GM12864 (cell line): ENCODE data around the gene OPCML.

Experiments
- DNase-seq: peaks from one replicate; pipeline ENCODE4 v3.0.0-alpha.2; 2011; ENCODE audit warnings: low read depth
- H3K4me3 ChIP-seq: 2 replicates; pipeline ENCODE4 v1.5.1; 2011; ENCODE audit warnings: mild to moderate bottlenecking, low read depth, low read length, control low read depth
- TF ChIP-seq, protein P1 (sequence below): IDR thresholded peaks from 2 replicates; pipeline ENCODE4 v1.5.1; 2011; ENCODE audit warnings: low read depth, mild to moderate bottlenecking, moderate library complexity, low read length, control low read depth, inconsistent platforms; ENCODE audit errors: missing control alignments

Gene OPCML

DNA sequence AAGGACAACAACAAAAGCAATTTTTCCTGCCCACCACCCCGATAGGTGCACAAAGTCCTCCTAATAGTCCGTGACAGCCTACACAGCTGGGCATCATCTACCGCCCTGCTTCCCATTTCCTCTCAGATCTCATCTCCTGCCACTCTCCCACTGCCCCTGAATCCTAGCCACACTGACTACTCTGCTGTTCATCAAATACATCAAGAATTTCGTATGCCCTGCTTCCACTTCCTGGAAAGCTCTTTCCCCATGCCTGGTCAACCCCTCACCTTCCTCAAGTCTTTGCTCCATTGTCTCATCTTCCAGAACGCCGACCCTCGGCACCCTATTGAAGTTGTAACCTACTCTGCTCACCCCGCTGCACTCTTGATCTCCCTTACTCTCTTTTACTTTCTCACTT is 320.1 kb downstream of the OPCML start:
- DNase-seq, result no peak
- TF ChIP-seq, protein P1, sequence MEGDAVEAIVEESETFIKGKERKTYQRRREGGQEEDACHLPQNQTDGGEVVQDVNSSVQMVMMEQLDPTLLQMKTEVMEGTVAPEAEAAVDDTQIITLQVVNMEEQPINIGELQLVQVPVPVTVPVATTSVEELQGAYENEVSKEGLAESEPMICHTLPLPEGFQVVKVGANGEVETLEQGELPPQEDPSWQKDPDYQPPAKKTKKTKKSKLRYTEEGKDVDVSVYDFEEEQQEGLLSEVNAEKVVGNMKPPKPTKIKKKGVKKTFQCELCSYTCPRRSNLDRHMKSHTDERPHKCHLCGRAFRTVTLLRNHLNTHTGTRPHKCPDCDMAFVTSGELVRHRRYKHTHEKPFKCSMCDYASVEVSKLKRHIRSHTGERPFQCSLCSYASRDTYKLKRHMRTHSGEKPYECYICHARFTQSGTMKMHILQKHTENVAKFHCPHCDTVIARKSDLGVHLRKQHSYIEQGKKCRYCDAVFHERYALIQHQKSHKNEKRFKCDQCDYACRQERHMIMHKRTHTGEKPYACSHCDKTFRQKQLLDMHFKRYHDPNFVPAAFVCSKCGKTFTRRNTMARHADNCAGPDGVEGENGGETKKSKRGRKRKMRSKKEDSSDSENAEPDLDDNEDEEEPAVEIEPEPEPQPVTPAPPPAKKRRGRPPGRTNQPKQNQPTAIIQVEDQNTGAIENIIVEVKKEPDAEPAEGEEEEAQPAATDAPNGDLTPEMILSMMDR, result no peak
- H3K4me3 ChIP-seq, result no peak overlapping the region

DNA sequence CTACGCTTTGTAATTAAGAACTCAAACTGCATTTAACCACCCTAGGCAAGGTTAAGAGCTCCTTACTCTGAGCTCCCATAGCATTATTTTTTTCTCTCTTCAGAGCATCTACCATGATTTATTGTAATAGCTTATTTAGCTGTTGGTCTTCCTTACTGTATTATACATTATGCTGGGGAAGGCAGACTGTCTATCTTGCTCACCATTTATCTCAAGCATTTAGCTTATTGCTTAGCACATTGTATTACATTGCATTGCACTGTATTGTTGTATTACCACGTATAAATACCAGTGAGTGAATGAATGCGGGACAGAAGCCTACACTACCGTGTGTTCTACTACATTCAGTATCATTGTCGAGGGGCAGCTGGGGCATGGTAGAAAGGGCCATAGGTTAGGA is 324.3 kb downstream of the OPCML start:
- TF ChIP-seq, protein P1, result no peak
- no peak overlapping the region for H3K4me3 ChIP-seq
- no peak for DNase-seq

DNA sequence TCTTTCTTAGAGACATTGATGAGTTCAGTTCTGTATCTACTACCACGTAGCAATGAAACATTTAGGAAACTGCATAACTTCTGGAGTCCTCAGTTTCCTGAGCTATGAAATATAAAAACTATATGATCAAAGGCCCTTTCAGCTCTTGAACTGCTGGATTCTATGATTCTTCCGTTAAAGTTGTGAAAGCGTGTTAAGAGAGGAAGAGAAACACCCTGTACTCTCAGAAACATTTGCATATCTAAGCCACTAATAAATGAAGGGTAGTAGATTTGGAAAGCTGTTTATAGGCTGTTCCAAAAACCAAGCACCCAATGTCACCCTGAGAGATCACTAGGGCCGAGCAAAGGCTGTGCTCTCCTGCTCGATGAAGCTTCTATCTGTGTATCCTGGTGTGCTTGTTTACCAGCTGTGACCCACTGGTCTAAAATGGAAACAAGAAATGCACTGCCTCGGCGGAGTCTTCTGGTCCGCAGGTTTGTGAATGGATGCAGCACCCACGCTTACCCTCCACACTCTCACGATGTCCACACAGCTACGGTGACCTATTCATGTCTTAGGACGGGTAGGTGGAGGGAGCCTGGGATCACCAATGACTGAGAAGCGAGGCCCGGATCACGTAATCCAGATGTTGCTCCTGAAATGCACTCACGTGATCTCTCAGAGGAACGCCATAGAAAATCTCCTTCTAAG is 325.8 kb downstream of the OPCML start:
- no peak for DNase-seq
- TF ChIP-seq, protein P1, result no peak
- H3K4me3 ChIP-seq, result no peak overlapping the region

DNA sequence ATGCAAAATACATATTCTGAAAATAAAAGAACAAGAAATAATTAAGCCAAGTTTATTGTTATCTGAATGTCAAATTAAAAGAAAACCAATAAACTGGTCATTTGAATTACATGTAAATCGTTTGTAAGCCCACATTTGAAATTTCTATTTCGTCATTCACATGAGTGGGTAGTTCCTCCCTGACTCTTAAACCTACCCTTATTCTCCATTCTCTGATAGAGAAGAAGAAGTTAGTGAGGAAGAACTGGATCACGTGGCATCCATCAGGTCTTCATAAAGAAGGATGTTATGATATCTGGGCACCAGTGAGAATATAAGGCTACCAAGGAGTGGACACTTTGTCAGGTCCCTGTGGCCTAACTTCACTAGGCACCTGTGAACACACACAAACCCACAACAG is 328.1 kb downstream of the OPCML start:
- DNase-seq, result no peak
- no peak overlapping the region for H3K4me3 ChIP-seq
- TF ChIP-seq, protein P1, result no peak

DNA sequence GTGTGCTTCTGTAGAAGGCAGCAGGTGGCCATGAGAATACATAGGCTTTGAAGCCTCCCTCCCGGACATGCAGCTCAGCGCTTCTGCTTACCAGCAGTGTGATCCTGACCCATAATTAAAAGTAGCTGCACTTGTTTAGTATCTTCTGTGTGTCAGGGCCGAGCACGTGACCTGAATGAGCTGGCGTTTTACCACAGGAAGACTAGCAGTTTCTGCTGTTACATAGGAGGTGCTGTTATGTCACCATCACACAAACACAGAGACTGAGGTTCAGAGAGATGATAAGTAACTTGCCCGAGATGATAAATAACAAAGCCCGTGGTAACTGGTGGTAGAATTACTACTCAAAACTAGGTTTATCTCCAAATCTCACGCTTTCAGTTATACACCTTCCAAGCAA is 329.5 kb downstream of the OPCML start:
- no peak for DNase-seq
- TF ChIP-seq, protein P1, result no peak
- no peak overlapping the region for H3K4me3 ChIP-seq

DNA sequence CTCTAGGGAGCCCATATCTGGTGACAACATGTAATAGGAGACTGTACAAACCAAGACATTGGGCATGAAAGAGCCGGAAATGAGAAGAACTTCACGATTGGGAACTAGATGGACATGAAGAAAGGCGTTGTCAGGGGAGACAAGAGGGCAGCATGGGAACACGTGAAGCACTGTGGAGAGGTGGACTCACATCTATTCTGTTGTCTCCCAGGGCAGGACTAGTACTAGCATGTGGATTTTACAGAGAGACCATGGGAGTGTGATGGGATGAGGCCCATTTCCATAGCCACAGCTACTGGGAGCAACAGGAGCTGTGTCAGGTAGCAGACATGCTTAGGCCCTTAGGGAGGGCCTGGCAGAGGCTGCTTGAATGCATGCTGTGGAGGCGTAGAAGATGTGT is 333.9 kb downstream of the OPCML start:
- DNase-seq, result no peak
- no peak overlapping the region for H3K4me3 ChIP-seq
- TF ChIP-seq, protein P1, result no peak

DNA sequence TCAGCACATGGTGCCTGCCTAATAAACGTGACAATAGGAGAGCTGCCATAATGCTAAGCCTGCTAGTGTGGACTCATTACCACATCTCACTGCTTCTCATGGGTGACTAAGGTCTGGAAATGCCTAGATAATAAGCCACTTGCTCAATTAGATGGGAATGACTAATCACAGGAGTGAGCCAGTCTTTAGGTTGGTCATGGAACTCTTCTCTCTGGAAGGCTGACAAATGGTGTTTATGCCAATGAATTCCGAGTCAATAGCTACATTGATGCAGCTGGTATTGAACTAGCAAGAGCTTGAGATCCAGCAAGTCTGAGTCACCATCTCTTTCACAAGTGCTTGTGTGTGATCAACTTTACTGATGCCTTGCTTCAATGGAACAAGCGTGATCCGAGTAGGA is 334.9 kb downstream of the OPCML start:
- no peak for DNase-seq
- H3K4me3 ChIP-seq, result no peak overlapping the region
- TF ChIP-seq, protein P1, result no peak
